Measurements from ENCODE around the gene DOK7.

DOK7 gene

DNA sequence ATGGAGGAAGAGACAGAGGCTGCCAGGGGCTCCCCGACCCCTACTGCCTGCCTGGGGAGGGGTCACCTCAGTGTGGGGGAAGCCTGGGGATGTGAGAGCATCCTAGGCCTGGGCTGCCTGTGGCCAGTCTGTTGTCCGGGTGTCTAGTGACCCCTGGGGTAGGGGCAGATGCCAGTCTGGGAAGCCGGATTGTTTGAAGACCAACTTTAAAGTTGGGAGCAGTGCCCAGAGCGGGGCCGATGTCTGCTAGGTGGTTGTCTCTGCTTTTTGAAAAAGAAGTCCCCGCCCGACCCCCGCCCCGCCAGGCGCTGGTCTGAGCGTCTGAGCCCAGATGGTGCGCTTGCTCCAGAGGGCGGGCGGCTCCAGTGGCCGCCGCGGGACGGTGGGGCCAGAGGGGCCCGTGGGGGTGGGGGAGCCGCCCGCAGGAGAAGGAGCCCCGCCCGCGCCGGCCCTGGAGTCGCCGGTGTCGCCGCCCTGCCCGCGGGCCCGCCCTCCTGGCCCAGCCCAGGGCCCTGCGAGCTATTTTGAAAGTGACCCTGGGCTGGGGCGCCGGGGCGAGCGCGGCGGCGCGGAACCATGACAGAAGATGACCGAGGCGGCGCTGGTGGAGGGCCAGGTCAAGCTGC is at the start of gene DOK7:
DOK7 (plus strand) TSS at position 517 of the 626 bp plus-strand sequence; CDS start at position 587, 70 bp downstream.
- H3K4me3 Mint-ChIP-seq, result no peak within 1 kb of the TSS
- no peak within 1 kb of the TSS for H3K27ac Mint-ChIP-seq
- peaks cover 12% of the 10 kb centered on the region for H3K27me3 Mint-ChIP-seq
- H3K36me3 Mint-ChIP-seq (ENCODE audit: low read depth), result no peaks in the 10 kb centered on the region
- H3K9me3 Mint-ChIP-seq, result peaks cover 3% of the 10 kb centered on the region
- no peaks in the 10 kb centered on the region for H3K4me1 Mint-ChIP-seq (ENCODE audit: low read depth)

DNA sequence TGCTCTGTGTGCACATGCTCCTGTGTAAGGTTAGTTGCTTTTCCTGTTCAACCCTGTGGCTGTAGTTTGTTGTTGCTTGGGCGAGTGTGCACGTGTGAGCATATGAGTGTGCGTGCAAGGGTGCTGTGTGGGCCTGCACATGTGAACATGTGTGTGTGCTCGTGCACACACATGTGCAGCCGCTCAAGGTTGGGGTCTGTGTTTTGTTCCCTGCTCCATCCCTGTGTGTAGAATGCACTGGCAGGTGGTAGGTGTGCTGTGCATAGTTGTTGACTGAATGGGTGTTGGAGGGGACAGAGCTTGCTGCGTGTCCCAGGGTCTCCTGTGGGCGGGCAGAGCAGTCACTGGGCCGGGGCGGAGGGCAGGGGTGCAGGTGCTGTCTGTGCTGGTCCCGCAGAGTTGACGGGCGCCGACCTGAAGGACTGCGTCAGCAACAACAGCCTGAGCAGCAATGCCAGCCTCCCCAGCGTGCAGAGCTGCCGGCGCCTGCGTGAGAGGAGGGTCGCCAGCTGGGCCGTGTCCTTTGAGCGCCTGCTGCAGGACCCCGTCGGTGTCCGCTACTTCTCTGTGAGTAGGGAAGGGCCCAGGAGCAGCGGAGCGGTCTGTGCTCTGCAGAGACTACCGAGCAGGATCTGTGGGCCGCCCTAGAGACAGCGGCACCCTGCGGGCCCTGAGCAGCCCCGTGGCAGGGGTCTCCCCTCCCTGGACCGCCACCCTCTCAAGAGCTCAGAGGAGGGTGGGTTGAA is 49.3 kb upstream of the DOK7 start:
- no peak overlapping the region for H3K4me3 Mint-ChIP-seq
- H3K9me3 Mint-ChIP-seq, result no peaks in the 10 kb centered on the region
- no peak overlapping the region for H3K27ac Mint-ChIP-seq
- H3K36me3 Mint-ChIP-seq (ENCODE audit: low read depth), result no peaks in the 10 kb centered on the region
- no peaks in the 10 kb centered on the region for H3K4me1 Mint-ChIP-seq (ENCODE audit: low read depth)
- H3K27me3 Mint-ChIP-seq, result no peaks in the 10 kb centered on the region

- H3K4me3 Mint-ChIP-seq, result no peak overlapping the region
- H3K4me1 Mint-ChIP-seq (ENCODE audit: low read depth), result no peaks in the 10 kb centered on the region
- no peaks in the 10 kb centered on the region for H3K36me3 Mint-ChIP-seq (ENCODE audit: low read depth)
- no peaks in the 10 kb centered on the region for H3K9me3 Mint-ChIP-seq
- H3K27ac Mint-ChIP-seq, result no peak overlapping the region
- H3K27me3 Mint-ChIP-seq, result no peaks in the 10 kb centered on the region
Observed at GRCh38 chr4:3414421-3415279, 48.5 kb upstream of the DOK7 start.

DNA sequence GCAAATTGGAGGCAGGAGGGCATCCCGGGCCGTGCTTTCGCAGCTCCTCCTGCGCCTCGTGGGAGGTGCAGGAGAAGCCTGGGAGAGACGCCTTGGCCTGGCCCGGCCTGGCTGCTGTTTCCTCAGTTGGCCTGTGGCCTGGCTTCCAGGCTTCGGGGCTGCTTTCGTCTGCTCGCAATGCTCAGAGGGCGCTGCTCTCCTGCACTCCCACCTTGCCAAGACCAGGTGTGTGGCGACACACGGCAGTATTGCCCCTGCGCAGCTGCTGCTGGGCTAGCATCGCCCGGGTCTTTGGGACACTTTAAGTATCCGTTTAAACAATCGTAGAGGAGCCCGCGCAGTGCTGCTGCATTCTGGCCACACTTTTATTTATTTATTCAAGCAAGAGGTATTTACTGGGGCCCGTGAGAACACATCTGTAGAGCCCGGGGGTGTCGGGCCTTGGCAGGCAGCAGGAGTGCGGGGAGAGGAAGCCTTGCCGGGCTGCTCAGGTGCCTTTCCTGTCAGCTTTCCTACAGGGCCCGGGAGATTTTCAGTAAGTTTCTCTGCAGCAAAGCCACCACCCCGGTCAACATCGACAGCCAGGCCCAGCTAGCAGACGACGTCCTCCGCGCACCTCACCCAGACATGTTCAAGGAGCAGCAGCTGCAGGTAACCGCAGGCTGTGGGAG is 47.5 kb upstream of the DOK7 start:
- no peaks in the 10 kb centered on the region for H3K4me1 Mint-ChIP-seq (ENCODE audit: low read depth)

DNA sequence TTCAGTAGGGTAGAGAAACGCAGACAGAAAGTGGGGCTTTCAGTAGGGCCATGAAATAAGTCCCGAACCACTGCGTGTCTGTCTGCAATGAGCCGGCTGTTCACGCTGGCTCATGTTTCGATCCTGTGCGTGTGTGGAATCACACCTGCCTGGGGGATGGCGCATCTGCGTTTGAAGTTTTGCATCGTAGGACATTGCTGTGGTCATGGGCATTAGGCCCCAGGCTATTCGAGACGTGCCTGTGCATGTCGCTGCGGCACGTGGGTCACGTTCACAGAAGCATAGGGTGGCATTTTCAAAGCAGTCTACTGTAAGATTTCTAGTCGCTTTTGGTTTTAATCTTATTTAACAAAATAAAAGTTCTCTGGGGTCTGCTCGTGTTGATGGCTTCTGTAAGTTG is 46.8 kb upstream of the DOK7 start:
- Mint-ChIP-seq H3K9me3 (no peaks in the 10 kb centered on the region), H3K27me3 (no peaks in the 10 kb centered on the region), H3K27ac (no peak overlapping the region), H3K4me3 (no peak overlapping the region), H3K36me3 (ENCODE audit: low read depth) (no peaks in the 10 kb centered on the region), H3K4me1 (ENCODE audit: low read depth) (no peaks in the 10 kb centered on the region)

More for the DNA sequence above, 47.5 kb upstream of the DOK7 start:
- H3K36me3 Mint-ChIP-seq (ENCODE audit: low read depth), result no peaks in the 10 kb centered on the region
- no peaks in the 10 kb centered on the region for H3K9me3 Mint-ChIP-seq
- no peaks in the 10 kb centered on the region for H3K27me3 Mint-ChIP-seq
- H3K4me3 Mint-ChIP-seq, result no peak overlapping the region
- H3K27ac Mint-ChIP-seq, result no peak overlapping the region

DNA sequence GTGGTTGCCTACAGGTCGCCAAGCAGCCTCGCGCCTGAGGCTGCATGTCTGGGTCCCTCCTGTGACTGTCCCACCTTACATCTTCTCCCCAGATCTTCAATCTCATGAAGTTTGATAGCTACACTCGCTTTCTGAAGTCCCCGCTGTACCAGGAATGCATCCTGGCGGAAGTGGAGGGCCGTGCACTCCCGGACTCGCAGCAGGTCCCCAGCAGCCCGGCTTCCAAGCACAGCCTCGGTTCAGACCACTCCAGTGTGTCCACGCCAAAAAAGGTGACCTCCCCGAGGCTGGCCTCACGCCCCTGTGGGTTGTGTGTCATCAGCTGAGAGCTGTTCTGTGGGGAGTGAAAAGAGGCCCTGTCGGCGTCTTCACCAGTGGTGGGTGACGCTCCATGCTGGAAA is 46.3 kb upstream of the DOK7 start:
- Mint-ChIP-seq H3K36me3 (ENCODE audit: low read depth) (no peaks in the 10 kb centered on the region), H3K27me3 (no peaks in the 10 kb centered on the region), H3K9me3 (no peaks in the 10 kb centered on the region)

DNA sequence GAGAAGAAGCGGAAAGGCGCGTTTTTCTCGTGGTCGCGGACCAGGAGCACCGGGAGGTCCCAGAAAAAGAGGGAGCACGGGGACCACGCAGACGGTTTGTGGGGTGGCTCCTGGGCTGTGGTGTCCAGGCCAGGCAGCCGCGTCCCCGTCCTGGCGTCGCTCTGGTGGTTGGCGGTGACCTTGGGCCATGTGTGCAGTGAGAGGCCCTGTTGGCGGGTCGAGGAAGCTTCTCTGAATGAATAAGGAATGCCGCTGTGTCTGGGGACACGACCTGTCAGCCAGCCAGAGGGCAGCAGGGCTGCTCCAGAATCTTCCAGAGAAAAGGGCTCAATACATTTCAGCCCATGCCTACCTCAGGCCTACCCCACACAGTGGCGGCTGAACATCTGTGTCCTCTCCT is 45.7 kb upstream of the DOK7 start:
- Mint-ChIP-seq H3K27ac (no peak overlapping the region), H3K4me3 (no peak overlapping the region), H3K4me1 (ENCODE audit: low read depth) (no peaks in the 10 kb centered on the region), H3K36me3 (ENCODE audit: low read depth) (no peaks in the 10 kb centered on the region), H3K27me3 (no peaks in the 10 kb centered on the region), H3K9me3 (no peaks in the 10 kb centered on the region)

More for the DNA sequence above, 46.3 kb upstream of the DOK7 start:
- Mint-ChIP-seq H3K27ac (no peak overlapping the region), H3K4me1 (ENCODE audit: low read depth) (no peaks in the 10 kb centered on the region), H3K4me3 (no peak overlapping the region)

GRCh38 chr4:3418029-3418762 is 44.9 kb upstream of the DOK7 start:
- no peak overlapping the region for H3K4me3 Mint-ChIP-seq
- no peaks in the 10 kb centered on the region for H3K4me1 Mint-ChIP-seq (ENCODE audit: low read depth)
- H3K27me3 Mint-ChIP-seq, result no peaks in the 10 kb centered on the region
- H3K27ac Mint-ChIP-seq, result no peak overlapping the region
- no peaks in the 10 kb centered on the region for H3K9me3 Mint-ChIP-seq
- H3K36me3 Mint-ChIP-seq (ENCODE audit: low read depth), result no peaks in the 10 kb centered on the region

GRCh38 chr4:3419836-3420605 is 43.1 kb upstream of the DOK7 start:
- H3K9me3 Mint-ChIP-seq, result no peaks in the 10 kb centered on the region
- no peak overlapping the region for H3K4me3 Mint-ChIP-seq
- H3K27me3 Mint-ChIP-seq, result no peaks in the 10 kb centered on the region
- H3K27ac Mint-ChIP-seq, result no peak overlapping the region
- H3K4me1 Mint-ChIP-seq (ENCODE audit: low read depth), result no peaks in the 10 kb centered on the region
- no peaks in the 10 kb centered on the region for H3K36me3 Mint-ChIP-seq (ENCODE audit: low read depth)

DNA sequence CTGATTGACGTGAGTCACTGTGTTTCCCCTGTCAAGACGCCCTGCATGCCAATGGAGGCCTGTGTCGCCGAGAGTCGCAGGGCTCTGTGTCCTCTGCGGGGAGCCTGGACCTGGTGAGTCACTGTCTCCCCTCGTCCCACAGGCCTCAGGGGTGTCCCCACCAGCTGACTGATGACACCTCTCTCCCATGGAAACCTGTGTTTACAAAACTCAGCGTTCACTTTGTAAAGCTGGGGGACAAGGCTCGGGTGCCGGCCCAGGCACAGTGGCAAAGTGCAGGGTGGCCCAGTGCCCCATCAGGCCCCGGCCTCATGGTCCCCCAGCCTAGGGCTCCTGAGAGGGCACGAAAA is 42.5 kb upstream of the DOK7 start:
- Mint-ChIP-seq H3K4me3 (no peak overlapping the region), H3K9me3 (no peaks in the 10 kb centered on the region), H3K27ac (no peak overlapping the region), H3K27me3 (no peaks in the 10 kb centered on the region), H3K4me1 (ENCODE audit: low read depth) (no peaks in the 10 kb centered on the region), H3K36me3 (ENCODE audit: low read depth) (no peaks in the 10 kb centered on the region)

DNA sequence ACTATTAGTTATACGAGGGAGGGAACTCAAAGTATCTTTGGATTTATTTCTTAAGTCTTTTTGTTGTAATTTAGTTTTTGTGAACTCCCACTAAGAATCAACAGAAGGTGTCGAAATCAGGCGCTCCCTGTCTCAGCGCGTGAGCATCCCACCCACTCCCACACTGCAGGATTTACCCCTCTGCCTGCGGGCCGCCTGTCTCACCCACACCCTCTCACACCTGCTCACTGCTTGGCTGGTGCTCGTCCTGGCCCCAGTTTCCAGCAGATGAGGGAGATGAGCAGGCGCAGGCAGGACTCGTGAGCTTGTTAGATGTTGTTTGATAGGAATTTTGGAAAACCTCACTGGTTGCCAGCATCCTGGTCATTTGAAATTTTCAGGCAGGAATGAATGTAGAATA is 42.1 kb upstream of the DOK7 start:
- no peaks in the 10 kb centered on the region for H3K4me1 Mint-ChIP-seq (ENCODE audit: low read depth)
- no peaks in the 10 kb centered on the region for H3K36me3 Mint-ChIP-seq (ENCODE audit: low read depth)
- no peaks in the 10 kb centered on the region for H3K27me3 Mint-ChIP-seq
- no peaks in the 10 kb centered on the region for H3K9me3 Mint-ChIP-seq
- H3K27ac Mint-ChIP-seq, result no peak overlapping the region
- H3K4me3 Mint-ChIP-seq, result no peak overlapping the region

DNA sequence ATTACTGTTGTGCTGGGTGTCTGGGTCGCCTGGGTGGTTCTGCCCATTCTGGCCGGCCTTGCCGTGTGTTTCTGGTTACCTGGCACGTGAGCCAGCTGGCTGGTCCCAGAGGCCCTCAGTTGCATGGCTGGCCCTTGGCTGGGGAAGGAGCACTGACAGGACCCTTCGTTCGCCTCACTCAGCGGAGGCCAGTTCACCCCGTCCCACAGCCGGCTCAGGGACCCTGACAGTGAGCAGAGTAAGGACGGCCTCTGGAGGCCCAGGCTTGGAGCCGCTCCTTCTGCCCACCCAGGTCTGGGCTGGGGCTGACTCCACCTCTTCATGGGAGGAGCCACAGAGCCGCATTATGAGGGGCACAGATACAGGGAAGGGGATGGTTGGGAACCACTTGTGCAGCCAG is 41.6 kb upstream of the DOK7 start:
- no peaks in the 10 kb centered on the region for H3K36me3 Mint-ChIP-seq (ENCODE audit: low read depth)
- H3K4me3 Mint-ChIP-seq, result no peak overlapping the region
- H3K4me1 Mint-ChIP-seq (ENCODE audit: low read depth), result no peaks in the 10 kb centered on the region
- no peak overlapping the region for H3K27ac Mint-ChIP-seq
- H3K9me3 Mint-ChIP-seq, result no peaks in the 10 kb centered on the region
- H3K27me3 Mint-ChIP-seq, result no peaks in the 10 kb centered on the region

DNA sequence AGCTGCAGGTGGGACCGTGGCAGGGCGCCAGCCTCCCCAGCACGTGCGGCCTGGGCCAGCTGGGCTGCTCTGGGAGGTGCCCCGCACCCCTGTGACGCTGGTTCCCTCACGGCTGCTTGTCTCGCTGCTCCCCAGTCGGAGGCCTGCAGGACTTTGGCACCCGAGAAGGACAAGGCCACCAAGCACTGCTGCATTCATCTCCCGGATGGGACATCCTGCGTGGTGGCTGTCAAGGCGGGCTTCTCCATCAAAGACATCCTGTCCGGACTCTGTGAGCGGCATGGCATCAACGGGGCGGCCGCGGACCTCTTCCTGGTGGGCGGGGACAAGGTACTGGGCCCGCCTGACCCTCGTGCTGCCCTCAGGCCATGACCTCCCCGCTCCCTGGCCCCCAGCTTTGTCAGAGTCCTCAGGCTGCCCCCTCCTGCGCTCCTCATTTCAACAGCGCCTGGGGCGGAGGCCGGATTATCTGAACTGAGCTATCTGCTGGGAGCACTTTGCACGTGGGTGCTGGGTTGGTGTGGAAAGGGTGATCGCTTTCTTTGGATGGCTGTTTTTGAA is 40.8 kb upstream of the DOK7 start:
- Mint-ChIP-seq H3K27ac (no peak overlapping the region), H3K36me3 (ENCODE audit: low read depth) (no peaks in the 10 kb centered on the region)

More for the DNA sequence above, 40.8 kb upstream of the DOK7 start:
- no peaks in the 10 kb centered on the region for H3K27me3 Mint-ChIP-seq
- H3K9me3 Mint-ChIP-seq, result no peaks in the 10 kb centered on the region
- H3K4me3 Mint-ChIP-seq, result no peak overlapping the region
- no peaks in the 10 kb centered on the region for H3K4me1 Mint-ChIP-seq (ENCODE audit: low read depth)
